ENCODE results near the gene CHPF. TPM values are rescaled to one million over a fixed set of nuclear protein-coding genes. Genes with fewer than 3 reads are reported as not detected.

The CHPF gene, protein sequence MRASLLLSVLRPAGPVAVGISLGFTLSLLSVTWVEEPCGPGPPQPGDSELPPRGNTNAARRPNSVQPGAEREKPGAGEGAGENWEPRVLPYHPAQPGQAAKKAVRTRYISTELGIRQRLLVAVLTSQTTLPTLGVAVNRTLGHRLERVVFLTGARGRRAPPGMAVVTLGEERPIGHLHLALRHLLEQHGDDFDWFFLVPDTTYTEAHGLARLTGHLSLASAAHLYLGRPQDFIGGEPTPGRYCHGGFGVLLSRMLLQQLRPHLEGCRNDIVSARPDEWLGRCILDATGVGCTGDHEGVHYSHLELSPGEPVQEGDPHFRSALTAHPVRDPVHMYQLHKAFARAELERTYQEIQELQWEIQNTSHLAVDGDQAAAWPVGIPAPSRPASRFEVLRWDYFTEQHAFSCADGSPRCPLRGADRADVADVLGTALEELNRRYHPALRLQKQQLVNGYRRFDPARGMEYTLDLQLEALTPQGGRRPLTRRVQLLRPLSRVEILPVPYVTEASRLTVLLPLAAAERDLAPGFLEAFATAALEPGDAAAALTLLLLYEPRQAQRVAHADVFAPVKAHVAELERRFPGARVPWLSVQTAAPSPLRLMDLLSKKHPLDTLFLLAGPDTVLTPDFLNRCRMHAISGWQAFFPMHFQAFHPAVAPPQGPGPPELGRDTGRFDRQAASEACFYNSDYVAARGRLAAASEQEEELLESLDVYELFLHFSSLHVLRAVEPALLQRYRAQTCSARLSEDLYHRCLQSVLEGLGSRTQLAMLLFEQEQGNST
- 341 and 462 TPM in 2 replicates for total RNA-seq

DNA sequence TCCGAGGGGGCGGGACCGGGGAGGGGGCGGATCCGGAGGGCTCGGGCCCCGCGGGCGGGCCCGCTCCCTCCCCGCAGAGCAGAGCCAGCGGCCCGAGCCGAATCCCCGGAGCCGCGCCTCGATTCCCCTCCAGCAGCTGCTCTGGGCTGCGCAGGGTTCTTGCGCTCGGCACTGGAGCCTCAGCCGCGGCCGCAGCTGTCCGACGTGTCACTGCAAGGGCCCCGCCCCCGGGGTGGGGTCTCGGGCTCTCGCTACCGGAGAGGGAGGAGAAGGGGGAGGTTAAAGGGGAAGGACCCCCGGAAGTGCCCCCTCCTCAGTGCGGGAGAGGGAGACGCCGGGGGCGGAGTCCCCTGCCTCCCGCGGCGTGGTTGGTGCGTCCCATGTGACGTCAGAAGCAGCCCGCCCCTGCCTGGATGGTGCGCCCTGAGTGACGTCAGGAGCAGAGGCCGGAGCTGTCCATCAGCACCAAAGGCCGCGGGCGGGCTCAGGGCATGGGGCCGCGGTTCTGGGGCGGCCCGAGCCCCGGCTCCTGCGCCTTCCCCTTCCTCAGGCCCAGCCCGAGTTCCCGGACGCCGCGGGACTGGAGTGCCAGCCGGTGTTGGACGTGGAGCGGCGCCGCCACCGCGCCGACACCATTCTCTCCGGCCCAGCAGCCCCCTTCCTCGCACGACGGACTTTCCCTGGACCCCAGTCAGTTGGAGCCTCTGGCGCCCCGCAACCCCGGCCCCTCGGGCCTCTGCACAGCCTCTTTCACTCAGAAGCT is at the start of gene CHPF, which contains the start of gene TMEM198:
Gene CHPF, minus strand, starts transcription at position 214 of the 763 bp plus-strand sequence. CDS start 271 bp downstream, outside the sequence.
Gene TMEM198, plus strand, starts transcription at position 433 of the 763 bp plus-strand sequence. CDS start 700 bp downstream, outside the sequence.

DNA sequence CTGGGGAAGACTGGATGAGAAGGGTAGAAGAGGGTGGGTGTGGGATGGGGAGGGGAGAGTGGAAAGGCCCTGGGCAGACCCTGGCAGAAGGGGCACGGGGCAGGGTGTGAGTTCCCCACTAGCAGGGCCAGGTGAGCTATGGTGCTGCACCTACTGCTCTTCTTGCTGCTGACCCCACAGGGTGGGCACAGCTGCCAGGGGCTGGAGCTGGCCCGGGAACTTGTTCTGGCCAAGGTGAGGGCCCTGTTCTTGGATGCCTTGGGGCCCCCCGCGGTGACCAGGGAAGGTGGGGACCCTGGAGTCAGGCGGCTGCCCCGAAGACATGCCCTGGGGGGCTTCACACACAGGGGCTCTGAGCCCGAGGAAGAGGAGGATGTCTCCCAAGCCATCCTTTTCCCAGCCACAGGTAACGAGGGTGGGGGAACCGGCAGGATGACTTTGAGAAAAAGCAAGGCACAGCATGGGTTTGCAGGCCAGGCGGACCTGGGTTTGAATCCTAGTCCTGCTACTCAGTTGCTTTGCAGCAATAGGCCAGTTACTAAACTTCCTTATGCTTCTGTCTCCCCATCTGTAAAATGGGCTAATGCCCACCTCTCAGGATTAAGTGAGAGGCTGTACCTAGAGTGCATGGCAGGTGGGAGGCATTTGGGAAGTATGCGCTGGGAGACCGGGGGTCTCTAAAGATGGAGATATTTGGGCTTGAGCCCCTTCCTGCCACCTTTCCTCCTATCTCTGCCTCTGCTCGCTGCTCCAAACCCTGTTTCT is 28.8 kb upstream of the CHPF start, which contains the start of gene INHA:
Gene INHA, plus strand, starts transcription at position 74 of the 765 bp plus-strand sequence. Its CDS starts 65 bp downstream, at position 139.

DNA sequence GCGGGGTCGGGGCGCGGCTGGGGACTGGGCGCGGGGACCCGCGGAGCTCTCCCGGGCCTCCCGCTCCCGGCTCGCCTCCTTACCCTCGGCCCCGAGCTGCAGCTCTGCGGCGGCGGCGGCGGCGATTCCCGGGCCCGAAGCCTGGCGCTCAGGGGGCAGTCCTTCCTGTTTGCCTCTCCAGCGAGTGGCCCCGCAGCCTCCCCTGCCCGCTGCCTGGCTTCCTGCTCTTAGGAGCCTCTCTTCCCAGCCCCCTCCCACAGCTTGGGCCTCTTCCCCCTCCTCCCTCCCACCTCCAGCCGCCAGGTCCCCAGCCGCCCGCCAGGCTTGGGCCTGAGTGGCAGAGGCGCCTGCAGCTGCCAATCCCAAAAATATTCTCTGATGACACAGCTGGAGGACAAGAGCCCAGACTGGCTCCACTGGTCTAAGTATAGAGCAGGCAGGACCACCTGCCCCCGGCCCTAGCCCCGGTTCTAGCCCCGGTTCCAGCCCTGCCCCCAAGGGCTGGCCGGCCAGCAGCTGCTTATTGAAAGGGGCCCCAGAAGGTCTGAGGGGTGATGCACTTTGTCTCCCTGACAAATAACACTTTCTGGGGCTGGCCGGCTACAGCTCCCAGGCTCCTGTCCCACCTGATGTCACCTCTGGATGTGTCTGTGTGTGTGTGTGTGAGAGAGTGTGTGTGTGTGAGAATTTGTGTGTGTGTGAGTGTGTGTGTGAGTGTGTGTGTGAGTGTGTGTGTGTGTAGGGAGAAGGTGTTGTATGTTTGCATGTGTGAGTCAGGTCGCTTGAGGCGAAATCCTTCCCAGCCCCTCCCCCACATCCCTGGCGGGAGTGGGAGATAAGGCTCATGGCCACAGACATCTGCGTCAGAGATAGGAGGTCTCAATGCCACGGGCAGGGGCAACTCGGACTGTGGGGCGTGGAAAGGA is 28.0 kb upstream of the CHPF start, which contains the start of gene OBSL1:
Gene OBSL1, minus strand, starts transcription at position 229 of the 926 bp plus-strand sequence. CDS start 307 bp downstream, outside the sequence.

DNA sequence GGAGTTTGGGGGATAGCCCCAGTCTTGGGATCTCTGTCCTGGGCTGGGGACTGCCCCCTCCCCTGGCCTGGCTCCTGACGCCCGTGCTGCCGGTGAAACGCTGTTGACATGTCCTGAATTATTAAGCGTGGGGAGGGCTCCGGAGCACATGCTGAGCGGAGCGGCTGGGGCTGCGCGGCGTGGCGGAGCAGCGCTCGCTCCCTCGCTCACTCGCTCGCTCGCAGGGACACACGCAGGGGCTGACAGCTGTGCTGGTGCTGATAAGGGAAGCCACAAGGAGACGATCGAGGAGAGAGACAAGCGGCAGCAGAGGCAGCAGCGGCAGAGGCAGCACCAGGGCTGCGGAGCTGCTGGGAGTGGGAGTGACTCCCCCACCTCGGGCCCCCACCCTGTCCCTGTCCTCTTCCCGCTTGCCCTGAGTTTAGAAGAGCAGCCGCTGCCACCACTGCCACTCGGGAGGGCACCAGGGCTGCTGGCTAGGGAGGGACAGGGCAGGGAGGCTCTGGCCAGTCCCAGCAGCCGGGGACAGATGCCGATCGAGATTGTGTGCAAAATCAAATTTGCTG is 29.3 kb downstream of the CHPF start, which contains the start of gene ASIC4:
Gene ASIC4, plus strand, starts transcription at position 287 of the 566 bp plus-strand sequence. Its CDS starts 243 bp downstream, at position 530.

DNA sequence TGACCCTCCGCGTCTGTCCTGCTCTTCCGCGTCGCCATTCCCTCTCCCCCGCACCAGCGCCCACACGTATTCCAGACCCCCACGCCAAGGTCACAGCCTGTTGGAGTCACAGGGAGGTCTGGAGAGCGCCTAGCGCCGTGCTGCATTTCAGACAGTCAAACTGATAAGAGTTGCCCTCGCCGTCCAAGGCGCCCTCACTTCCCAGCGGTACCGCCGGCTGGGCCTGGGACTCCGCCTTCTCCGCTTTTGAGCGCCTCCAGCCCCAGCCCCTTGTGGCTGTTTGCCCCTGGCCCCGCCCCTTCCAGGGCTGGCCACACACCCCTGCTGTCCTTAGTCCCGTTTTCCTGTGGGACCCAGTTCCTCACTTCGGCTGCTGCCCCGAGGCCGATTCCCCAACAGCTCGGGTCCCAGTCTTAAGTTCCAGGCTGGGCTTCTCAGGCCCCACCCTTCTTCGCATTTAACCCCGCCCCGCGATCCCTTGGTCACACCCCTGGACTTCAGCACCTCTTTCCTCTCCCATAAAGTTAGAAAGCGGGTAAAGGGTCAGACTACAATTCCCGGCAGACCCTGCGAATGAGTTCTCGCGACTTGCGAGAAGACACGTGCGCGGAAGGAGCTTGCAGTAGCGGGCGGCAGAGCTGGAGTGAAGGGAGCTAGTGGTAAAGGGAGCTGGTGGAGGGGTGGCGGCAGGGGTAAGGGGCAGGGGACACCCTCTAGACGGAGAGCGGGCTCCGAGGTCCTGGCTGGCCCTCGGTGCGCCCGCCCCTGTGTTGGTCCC is 45.1 kb downstream of the CHPF start, which contains the start of gene GMPPA:
Gene GMPPA, plus strand, starts transcription at position 612 of the 778 bp plus-strand sequence. CDS start 1,085 bp downstream, outside the sequence.

Other genes starting within 250 kb of the CHPF start
- 23.5 and 45.4 TPM in 2 replicates for gene PTPRN, start 234.4 kb downstream of the CHPF start, total RNA-seq
- not detected in 2 replicates for gene RESP18, start 211.1 kb downstream of the CHPF start, total RNA-seq
- gene DNPEP, start 155.9 kb downstream of the CHPF start, total RNA-seq = 68.5 and 91.9 TPM in 2 replicates
- gene DES, start 125.4 kb downstream of the CHPF start, total RNA-seq = 1.1 and 3.0 TPM in 2 replicates
- gene SPEG, start 109.0 kb downstream of the CHPF start, total RNA-seq = 45.7 and 87.2 TPM in 2 replicates
- gene GMPPA, start 44.9 kb downstream of the CHPF start, total RNA-seq = 60.6 and 64.6 TPM in 2 replicates
- gene ASIC4, start 29.3 kb downstream of the CHPF start, total RNA-seq = 0.39 and 0.46 TPM in 2 replicates
- gene TMEM198, start 219 bp upstream of the CHPF start, total RNA-seq = 1.3 and 1.4 TPM in 2 replicates
- gene OBSL1, start 27.7 kb upstream of the CHPF start, total RNA-seq = 57.9 and 64.4 TPM in 2 replicates
- gene INHA, start 28.5 kb upstream of the CHPF start, total RNA-seq = 0.26 and 0.43 TPM in 2 replicates
- 13.2 and 18.0 TPM in 2 replicates for gene STK11IP, start 54.0 kb upstream of the CHPF start, total RNA-seq
- 4.0 and 7.0 TPM in 2 replicates for gene SLC4A3, start 83.8 kb upstream of the CHPF start, total RNA-seq

All from smooth muscle cell of the pulmonary artery (primary cell).